Activated CD4-positive, CD25-positive, alpha-beta regulatory T cell treated with anti-CD3 and anti-CD28 coated beads, Interleukin-2, amount 50 U/mL, for 24 hours (primary cell): Measurements from ENCODE around the gene RGPD8.
"Not testable (repeated sequence)": the region's sequence is repeated elsewhere in the genome, so short reads cannot be mapped to it uniquely, and the experiment has no call there.

Experiments
- ATAC-seq, 2 donors: fragments of 150-1000 bp; cut with Tn5 transposase; one replicate each; pipeline ENCODE4 v1.10.0; 2021; ENCODE audit warnings: mild to moderate bottlenecking in 1 of 2, moderate library complexity in 1 of 2

The RGPD8 gene

DNA sequence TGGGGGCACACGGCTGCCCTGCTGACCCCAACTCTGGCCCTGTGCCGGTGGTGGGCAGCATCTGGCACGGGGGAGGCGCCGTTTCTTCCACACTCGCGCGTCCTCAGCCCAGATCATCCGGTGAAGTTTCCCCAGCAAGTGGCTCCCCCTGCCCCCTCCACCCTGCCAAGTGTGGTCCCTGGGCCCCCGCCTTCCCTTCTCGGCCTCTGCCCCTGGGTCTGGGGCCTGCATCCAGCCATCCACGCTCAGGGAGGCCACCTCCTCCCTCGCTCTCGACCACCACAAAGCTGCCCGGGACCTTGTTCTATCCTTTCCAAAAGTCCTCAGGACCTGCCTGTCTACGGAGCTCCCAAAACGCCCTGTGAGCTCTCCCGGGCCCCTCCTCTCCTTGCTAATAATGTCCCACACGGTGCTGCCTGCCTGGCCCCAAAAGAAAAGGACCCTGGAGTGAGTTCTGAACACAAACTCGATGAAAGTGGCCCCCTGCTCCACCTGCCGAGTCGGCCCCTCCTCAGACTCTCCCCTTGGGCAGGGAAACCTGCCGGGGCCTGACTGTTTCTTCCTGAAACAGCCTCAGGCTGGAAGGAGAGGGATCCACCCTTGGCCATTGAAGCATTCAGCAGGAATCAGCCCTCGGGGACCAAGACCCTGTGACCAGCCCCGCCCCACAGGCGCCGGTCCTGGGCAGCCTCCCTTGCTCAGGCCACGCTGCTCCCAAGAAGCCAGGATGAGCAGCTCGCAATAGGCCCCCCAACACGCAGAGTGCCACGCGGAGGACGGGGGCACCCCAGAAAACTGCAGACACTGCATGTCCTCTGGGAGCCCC is 1.7 kb upstream of the RGPD8 start:
- ATAC-seq: not testable (repeated sequence)

DNA sequence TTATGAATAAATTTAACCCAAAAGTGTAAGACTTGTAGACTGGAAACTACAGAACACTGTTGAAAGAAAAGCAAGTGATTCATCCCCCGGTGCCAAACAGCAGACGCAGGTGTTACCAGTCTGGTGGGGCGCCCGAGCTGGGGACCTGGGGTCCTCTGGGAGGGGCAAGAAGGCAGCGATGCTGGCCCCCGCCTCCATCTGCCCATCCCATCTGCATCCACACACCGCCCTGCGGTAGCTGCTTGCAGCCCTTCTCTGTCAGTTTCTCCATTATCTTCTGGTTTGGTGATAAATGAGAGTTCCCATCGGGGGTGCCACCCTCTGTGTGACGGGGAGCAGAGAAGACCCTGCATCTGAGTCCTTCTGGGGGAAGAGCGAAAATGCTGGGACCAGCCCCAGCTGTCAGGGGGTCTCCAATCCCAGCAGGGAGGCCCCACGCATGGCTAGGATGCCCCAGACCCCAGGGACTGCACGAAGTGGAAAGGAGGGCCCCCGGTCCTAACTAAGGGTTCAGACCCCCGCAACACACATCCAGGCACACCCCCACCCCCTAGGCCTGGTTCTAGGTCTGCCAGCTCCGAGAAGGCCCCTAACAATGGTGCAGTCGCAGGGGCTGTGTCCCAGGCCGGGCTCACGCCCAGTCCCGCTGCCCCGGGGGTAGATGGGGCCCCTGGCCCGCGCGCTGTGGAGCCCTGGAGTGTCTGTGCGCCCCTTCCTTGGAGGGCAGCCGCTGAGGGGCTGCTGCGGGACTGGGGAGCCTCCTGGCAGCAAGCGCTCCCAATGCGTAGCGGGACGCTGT is 686 bp upstream of the RGPD8 start:
- ATAC-seq: no peak

DNA sequence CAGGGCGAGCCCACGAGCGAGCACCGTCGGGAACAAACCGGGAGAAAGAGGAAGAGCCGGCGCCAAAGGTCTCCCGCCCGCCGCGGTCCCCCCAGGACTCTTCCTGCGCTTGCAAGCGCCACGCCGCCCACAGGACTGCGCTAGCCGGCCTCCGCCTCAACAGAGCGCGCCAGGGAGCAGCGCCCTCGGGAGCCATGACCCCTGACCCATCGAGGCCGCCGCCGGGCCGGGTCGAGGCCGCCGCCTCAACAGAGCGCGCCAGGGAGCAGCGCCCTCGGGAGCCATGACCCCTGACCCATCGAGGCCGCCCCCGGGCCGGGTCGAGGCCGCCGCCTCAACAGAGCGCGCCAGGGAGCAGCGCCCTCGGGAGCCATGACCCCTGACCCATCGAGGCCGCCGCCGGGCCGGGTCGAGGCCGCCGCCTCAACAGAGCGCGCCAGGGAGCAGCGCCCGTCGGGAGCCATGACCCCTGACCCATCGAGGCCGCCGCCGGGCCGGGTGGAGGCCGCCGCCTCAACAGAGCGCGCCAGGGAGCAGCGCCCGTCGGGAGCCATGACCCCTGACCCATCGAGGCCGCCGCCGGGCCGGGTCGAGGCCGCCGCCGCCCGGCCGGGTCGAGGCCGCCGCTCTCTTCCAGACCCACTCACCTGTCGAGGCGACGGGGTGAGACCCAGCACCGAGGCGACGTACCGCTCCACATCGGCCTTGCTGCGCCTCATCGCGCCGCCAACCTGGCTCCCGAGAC is 538 bp downstream of the RGPD8 start:
- peak in 1 of 2 donors; percentile 46 for ATAC-seq

DNA sequence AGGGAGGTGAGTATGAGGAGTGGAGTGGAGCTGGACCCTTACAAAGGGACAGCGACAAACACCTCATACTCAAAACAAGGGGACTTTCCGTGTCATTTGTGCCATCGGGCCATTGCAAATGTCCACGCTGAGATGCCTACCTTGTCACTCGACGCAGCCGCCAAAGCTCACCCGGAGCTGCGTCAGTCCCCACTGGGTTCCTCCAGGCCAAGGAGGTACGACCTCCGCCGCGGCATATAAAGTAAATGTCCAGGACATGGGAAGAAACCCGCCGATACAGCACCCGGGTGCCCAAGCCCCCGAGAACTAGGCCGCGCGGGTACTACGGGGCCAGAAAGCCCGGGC is 1.1 kb downstream of the RGPD8 start:
- ATAC-seq: not testable (repeated sequence)

DNA sequence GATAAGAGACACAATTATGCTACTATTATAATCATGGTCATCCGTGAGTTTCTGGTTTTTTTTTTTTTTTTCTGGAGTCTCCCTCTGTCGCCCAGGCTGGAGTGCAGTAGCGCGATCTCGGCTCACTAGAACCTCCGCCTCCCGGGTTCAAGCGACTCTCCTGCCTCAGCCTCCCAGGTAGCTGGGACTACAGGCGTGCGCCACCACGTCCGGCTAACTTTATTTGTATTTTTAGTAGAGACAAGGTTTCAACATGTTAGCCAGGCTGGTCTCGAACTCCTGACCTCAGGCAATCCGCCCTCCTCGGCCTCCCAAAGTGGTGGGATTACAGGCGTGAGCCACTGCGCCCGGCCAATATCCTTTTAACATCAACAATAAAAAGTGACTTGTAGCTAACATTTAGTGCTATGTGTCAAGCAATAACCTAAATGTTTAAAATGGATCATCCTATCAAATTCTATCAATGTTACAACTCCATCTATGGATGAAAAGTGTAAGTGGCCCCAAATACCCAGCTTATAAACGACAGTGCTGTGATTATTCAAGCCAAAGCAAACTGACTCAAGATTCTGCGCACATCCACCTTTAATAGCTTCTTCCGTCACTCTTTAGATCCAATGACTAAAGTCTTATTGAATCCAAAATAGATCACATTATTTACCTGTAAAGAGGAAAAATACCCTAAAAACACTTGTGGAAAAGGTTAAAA is 1.7 kb downstream of the RGPD8 start:
- ATAC-seq: not testable (repeated sequence)

DNA sequence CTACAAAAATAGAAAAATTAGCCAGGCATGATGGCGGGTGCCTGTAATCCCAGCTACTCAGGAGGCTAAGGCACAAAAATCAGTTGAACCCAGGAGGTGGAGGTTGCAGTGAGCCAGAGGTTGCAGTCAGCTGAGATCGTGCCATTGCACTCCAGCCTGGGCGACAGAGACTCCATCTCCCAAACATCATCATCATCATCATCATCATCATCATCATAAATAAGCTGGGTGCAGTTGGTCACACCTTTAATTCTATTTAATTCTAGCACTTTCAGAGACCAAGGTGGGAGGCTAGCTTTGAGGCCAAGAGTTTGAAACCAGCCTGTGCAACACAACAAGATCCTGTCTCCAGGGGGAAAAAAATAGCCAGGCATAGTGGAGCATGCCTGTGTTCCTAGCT is 8.9 kb downstream of the RGPD8 start:
- not testable (repeated sequence) for ATAC-seq

DNA sequence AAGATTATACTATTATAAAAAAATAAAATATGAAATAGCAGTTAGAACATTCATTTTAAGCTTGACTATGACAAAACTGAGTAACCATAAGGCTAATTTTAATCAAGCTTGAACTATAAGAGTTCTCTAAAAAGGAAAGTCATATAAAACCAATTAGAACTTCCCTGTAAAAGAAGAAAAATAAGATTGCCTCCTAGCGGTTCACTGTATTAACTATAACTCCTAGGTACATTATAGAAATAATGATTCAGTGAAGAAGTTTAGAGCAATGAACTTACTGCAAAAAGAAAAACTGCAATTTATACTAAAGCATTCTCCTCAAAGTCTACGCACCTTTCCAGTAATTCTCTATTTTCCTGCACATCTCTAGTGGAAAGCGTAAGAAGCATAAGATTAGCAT is 16.6 kb downstream of the RGPD8 start:
- not testable (repeated sequence) for ATAC-seq

DNA sequence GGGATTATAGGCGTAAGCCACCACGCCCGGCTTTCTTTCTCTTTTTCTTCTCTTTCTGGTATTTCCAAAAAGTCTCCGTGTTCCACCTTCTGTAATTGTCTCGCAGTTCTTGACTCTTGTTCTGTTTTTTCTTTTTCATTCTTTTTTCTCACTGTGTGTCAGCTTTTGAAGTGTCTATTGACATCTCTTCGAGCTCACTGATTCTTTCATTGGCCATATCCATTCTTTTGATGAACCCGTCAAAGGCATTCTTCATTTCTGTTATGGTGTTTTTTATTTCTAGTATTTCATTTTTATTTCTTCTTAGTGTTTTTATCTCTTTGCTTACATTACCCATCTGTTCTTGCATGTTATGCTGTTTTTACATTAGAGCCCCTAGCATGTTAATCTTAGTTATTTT is 73.4 kb downstream of the RGPD8 start:
- not testable (repeated sequence) for ATAC-seq

DNA sequence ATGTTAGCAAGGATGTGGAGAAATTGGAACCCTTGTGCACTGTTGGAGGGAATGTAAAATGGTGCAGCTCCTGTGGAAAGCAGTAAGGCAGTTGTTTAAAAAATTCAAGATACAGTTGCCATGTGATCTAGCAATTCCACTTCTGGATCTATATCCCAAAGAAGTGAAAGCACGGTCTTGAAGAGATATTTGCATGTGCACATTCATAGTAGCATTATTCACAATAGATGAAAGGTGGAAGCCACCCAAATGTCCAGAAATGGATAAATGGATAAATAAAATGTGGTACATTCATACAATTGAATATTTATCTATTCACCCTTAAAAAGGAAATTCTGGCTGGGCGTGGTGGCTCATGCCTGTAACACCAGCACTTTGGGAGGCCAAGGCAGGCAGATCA is 79.1 kb downstream of the RGPD8 start:
- not testable (repeated sequence) for ATAC-seq

DNA sequence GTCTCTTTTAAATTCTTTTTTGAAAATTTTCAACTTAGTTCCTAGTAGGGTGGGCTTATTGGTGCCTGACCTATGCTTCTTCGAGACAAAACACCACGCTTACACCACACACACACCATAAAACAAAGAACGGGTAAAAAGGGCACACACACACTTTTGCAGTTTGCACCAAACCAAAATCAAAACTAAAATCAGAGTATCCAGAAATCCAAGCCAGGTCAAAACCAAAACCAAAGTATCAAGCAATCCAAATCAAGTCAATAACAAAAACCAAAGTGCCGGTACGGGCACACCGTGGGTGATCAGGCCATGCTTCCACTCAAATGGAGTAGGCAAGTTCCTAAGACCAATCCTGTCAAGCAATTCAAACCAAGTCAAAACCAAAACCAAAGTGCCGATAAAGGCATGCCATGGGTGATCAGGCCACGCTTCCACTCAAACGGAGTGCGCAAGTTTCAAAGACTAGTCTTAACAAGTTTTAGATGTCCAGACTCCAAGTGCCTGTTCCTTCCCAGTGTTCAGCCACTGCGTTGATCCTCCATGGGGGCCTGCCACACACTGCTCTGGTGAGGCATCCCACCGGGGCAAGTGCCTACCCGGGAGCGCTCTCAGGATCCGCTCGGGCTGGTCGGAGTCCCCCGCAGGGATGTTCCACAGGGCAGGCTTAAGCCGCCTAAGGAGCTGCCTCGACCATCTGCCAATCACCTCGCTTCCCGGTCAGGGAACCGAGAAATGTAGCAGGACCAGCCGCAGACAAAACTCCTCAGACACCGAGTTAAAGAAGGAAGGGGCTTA is 80.4 kb downstream of the RGPD8 start:
- ATAC-seq: not testable (repeated sequence)

DNA sequence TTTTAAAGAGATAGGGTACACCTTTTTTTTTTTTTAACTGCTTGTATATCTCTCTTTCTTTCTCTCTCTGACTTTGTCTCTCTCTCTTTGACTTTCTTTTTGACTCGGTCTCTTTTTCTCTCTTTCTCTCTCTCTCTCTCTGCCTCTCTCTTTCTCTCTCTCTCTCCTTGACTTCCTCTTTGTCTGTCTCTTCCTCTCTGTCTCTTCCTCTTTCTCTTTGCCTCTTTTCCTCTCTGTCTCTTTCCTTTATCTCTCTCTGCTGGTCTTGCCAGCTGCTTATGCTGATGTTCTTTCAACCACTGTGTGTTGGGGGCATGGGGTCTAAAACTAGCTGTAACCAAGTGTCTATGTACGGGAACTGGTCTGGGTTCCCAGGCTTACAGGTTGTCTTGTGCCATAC is 81.2 kb downstream of the RGPD8 start:
- not testable (repeated sequence) for ATAC-seq

DNA sequence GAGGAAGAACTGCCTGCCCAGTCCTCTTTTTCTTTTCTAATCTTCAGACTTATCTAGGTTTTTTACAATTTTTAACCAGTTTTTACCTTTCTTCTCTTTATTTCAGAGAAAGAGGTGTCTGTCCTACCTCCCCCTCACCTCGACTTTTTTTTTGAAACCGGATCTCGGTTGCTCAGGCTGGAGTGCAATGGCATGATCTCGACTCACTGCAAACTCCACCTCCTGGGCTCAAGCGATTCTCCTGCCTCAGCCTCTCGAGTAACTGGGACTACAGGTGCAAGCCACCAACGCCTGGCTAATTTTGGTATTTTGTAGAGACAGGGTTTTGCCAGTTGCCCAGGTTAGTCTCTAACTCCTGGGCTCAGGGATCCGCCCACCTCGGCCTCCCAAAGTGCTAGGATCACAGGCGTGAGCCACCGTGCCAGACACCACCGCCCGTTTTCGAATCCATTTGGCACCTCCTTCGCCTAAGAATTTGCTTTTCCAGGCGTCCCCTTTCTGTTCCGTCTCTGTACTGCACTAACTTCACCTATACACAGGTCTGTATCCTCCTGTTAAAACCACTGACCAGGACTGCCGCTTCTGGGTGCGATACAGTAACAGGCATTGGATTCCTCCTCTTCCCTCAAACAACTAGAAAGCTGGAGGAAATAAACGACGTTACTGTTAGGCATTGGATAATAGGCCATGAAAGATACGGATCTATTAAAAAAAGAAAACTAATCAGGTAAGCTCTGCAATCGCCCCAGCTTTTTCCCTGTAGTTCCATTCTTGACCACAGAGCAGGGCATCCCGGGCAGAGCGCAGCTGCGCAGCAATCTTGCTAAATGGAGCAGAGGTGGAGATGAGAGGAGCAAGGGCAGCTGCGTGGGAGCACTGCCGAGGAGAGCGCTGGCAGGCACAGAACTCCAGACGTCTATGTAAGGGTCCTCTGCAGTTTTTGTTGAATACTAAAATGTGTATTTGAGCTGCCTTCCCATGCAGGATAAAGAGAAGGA is 88.1 kb downstream of the RGPD8 start:
- no peak for ATAC-seq

DNA sequence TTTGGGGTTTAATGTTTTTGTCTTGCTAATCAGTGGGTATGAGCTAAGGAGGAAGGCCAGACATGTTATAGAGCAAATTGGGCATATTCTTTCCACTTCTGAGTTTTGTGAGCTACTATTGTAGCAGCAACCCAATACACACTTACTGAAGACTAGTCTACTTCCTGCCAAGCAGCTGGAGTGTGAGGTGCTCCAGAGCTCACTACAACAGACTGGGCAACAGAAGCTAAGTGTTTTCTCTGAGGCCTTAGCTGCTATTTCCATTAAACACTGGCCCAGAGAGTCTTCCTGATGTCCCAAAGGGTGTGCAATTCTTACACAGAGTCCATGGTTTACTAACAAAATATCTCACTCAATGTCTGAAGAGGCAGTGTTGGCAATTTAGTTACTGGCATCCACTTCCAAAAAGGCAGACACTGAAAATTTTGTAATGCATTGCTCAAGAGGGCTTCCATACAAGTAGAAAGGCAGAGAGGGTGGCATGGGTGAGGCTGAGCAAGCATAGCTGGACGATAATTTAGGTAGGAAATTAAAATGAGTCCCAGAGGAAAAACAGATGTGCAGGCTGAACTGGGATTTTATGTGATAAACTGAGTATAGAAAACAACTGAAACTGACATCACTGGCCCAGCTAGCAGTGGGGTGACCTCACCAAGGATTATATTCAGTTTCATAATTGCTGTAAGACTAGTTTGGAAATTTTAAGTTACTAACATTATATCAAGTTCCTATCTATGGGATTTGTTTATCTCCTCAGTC is 89.4 kb downstream of the RGPD8 start:
- ATAC-seq: no peak

DNA sequence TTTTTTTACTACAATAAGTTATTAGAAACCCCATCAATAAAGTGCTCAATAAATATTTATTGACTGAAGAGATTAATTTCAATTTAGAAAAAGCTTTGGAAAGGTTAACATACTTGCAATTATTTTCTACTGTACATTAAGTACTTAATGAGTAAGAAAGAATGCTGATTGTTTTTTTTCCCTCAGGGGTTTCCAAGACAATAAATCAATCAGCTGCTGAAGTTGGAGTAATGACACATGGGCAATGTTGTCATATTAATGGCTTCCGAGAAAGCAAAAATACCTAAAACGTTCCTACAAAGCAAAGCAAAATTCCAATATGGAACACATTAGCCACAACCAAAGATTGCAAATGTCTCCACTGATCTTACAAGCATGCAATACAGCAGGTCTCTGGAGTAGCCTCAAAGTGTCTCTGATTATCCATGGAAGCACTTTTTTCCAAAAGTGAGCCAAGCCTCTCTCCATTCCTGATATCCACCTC is 91.3 kb downstream of the RGPD8 start:
- ATAC-seq: no peak

DNA sequence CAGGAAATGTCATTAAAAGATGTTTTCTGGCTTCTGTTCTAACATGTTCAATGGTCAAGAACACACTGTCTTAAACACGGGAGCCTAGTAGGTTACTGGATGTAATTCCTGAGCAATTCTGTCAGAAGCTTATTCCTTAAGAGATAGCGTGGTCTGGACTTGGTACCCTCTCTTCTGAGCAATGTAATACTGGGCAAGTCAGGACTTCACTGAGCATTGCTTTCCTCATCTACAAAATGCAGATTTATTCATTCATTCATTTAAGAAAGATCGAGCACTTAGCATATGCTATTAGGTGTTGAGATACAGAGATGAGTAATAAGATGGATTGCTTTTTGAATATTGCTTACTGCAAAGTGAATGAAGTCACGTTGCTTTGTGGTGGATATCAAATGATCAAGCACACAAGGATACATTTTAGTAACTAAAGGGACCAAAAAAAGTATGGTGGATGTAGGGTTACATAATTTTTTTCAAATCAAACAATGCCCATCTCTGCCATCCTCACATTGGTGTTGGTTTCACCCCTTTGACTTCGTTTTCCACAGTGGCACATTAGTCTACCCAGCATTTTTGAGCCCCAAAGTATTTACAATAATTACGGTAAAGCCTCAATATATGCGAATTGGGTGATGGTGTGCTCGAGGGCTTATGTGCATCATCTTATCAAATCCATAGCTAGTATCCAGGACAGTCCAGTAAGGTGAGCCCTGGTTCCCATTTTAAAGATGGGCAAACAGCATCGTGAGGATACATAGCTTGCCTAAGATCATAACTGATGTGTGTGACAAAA is 92.8 kb downstream of the RGPD8 start:
- no peak for ATAC-seq

DNA sequence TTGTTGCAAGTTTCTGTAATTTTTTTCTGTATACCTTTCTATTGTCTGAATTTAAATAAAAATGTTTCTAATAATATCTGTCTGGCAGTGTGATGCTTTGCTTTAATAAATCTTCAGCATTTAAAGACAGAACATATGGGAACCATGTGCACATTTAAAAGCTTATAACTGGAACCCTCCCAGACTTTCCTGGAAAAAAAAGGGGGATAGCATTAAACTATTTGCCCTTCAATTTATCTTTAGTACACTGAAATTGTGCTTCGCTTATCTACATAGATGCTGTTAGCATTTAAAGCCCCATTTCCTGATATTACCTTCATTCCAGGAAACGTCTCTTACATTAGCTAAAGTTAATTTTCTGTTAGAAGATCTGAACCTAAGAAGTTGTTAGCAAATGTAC is 93.5 kb downstream of the RGPD8 start:
- no peak for ATAC-seq

DNA sequence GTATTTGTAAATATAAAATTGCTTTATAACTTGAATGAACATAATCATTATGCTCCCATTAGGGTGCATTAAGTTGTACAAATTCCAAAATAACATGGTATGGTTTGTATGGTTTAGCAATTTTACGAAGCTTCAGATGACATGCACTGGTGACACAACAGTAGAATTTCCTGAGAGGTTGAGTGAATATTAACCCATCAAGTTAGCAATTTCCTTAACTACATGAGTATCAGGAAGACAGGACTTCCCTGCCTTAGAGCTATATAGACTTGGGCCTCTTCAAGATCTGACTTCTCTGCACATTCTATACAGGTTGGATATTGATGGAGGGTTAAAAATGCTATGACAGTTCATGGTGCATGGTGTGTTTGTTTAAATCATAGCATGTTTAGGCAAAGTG is 97.8 kb downstream of the RGPD8 start:
- no peak for ATAC-seq

DNA sequence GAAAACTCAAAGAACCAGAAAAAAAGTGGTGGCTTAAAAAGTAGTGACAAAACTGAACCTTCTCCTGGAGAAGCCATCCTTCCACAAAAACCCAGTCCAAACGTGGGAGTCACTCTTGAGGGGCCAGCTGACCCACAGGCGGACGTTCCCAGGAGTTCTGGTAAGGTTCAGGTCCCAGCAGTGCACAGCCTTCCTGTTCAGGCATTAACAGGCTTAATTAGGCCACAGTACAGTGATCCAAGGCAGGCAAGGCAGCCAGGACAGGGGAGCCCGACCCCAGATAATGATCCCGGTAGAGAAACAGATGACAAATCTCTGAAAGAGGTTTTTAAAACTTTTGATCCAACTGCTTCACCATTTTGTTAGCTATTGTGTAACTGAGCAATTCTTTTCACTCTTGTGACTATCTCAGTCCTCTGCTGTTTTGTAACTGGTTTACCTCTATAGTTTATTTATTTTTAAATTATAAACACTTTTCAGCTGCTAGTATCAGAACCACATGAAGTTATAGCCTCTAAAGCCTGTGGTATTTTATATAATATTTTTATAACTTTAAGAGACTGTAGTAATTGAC is 101.2 kb downstream of the RGPD8 start:
- no peak for ATAC-seq
